Liver (tissue), 9 donors: Measurements from ENCODE around the gene VGLL4. TPM values are rescaled to one million over a fixed set of nuclear protein-coding genes. Genes with fewer than 3 reads are reported as not detected.

ENCODE experiments used
- DNase-seq: peaks from one replicate; pipeline ENCODE4 v3.0.0-alpha.2; 2017; ENCODE audit warnings: low spot score
- H3K27ac ChIP-seq, 2 donors: one replicate each; pipeline ENCODE4 v1.7.0; 2013; ENCODE audit warnings: inconsistent platforms in 2 of 2, low read length in 2 of 2, control low read depth in 1 of 2, low read depth in 1 of 2, mild to moderate bottlenecking in 1 of 2
- H3K27me3 ChIP-seq, 4 donors: one replicate each; pipeline versions ENCODE4 v1.6.1 to v1.7.0; 2013; ENCODE audit warnings: low read length in 3 of 4, inconsistent platforms in 1 of 4, mild to moderate bottlenecking in 1 of 4, moderate library complexity in 1 of 4; ENCODE audit not compliant: control insufficient read depth in 4 of 4, insufficient read depth in 4 of 4
- H3K36me3 ChIP-seq, 4 donors: one replicate each; pipeline versions ENCODE4 v1.6.1 to v1.7.0; 2013; ENCODE audit warnings: low read length in 3 of 4, mild to moderate bottlenecking in 3 of 4, low read depth in 1 of 4, moderate library complexity in 1 of 4; ENCODE audit not compliant: control insufficient read depth in 4 of 4, insufficient read depth in 3 of 4
- H3K4me1 ChIP-seq, 4 donors: one replicate each; pipeline versions ENCODE4 v1.6.1 to v1.7.0; 2013; ENCODE audit warnings: low read length in 3 of 4, mild to moderate bottlenecking in 3 of 4, moderate library complexity in 1 of 4; ENCODE audit not compliant: control insufficient read depth in 4 of 4, insufficient read depth in 4 of 4
- H3K4me3 ChIP-seq, 3 donors: one replicate each; pipeline versions ENCODE4 v1.6.1 to v1.7.0; 2013; ENCODE audit warnings: low read length in 3 of 3, control low read depth in 1 of 3, low read depth in 1 of 3, mild to moderate bottlenecking in 1 of 3
- H3K9ac ChIP-seq, 2 donors: one replicate each; pipeline ENCODE4 v1.7.0; 2013; ENCODE audit warnings: low read length in 2 of 2, mild to moderate bottlenecking in 2 of 2, moderate library complexity in 2 of 2, control low read depth in 1 of 2, low read depth in 1 of 2
- H3K9me3 ChIP-seq, 4 donors: one replicate each; pipeline versions ENCODE4 v1.6.1 to v1.7.0; 2013; ENCODE audit warnings: low read length in 3 of 4; ENCODE audit not compliant: control insufficient read depth in 4 of 4
- CTCF ChIP-seq: fragments of 150-350 bp; IDR thresholded peaks from 2 replicates; pipeline ENCODE4 v1.5.1; 2017; ENCODE audit warnings: improper control_type of control experiment, low read depth, low read length; ENCODE audit not compliant: missing input control
- EGR1 ChIP-seq, 2 donors: IDR thresholded peaks; 2 replicates each; pipeline ENCODE4 v1.6.1; 2016 to 2018; ENCODE audit warnings: antibody characterized with exemption in 2 of 2, low read depth in 2 of 2
- FOXA1 ChIP-seq: IDR thresholded peaks from 2 replicates; pipeline ENCODE4 v1.6.1; 2016; ENCODE audit warnings: antibody characterized with exemption
- FOXA2 ChIP-seq: IDR thresholded peaks from 2 replicates; pipeline ENCODE4 v1.6.1; 2016; ENCODE audit warnings: antibody characterized with exemption
- JUND ChIP-seq, 2 donors: IDR thresholded peaks; 2 replicates each; pipeline ENCODE4 v1.6.1; 2016; ENCODE audit warnings: antibody characterized with exemption in 2 of 2
- MAX ChIP-seq: IDR thresholded peaks from 2 replicates; pipeline ENCODE4 v1.6.1; 2016; ENCODE audit warnings: antibody characterized with exemption
- NR2F2 ChIP-seq: IDR thresholded peaks from 2 replicates; pipeline ENCODE4 v1.6.1; 2016; ENCODE audit warnings: antibody characterized with exemption
- RAD21 ChIP-seq, 2 donors: IDR thresholded peaks; 2 replicates each; pipeline ENCODE4 v1.6.1; 2016; ENCODE audit warnings: antibody characterized with exemption in 2 of 2, mild to moderate bottlenecking in 2 of 2
- RXRA ChIP-seq, 2 donors: IDR thresholded peaks; 2 replicates each; pipeline ENCODE4 v1.6.1; 2017 to 2018; ENCODE audit warnings: antibody characterized with exemption in 2 of 2, mild to moderate bottlenecking in 1 of 2
- SP1 ChIP-seq: IDR thresholded peaks from 2 replicates; pipeline ENCODE4 v1.6.1; 2018; ENCODE audit warnings: antibody characterized with exemption, mild to moderate bottlenecking
- WGBS: extraction: QIAGEN DNeasy Blood & Tissue Kit; methylation state at CpG from one replicate; pipeline ENCODE4 v1.1.7; 2013; 5-methylcytosine and 5-hydroxymethylcytosine counted together
- polyA plus RNA-seq, 2 donors: library from polyadenylated mRNA; stranded (reverse) in 1 of 2; unstranded in 1 of 2; fragments of 200-250 nt in 1 of 2; fragments of >200 nt in 1 of 2; fragmentation: Nextera tagmentation in 1 of 2; extraction: Ambion mirVana in 1 of 2; gene quantifications; one replicate each; pipeline versions ENCODE4 v1.2.1 to v1.2.3, GENCODE V29; 2013 to 2015
- total RNA-seq, 2 donors: library from RNA; depleted of rRNA; stranded (reverse); fragments of >200 nt; gene quantifications; one replicate each; pipeline ENCODE4 v1.2.3, GENCODE V29; 2014
- TF ChIP-seq, protein P1 (sequence below): IDR thresholded peaks from 2 replicates; pipeline ENCODE4 v1.6.1; 2016; ENCODE audit warnings: antibody characterized with exemption
- TF ChIP-seq, protein P2 (sequence below): IDR thresholded peaks from 2 replicates; pipeline ENCODE4 v1.6.1; 2016; ENCODE audit warnings: antibody characterized with exemption
- donor health status: healthy.
- donor health status: healthy.
- donor health status: healthy.
- donor health status: healthy.
- donor health status: healthy.

VGLL4 gene
- total and polyA plus RNA-seq, 4 donors: 7.2 to 27.9 (median 13.0) TPM

- TF ChIP-seq NR2F2 (peak; percentile 27), SP1 (peak; percentile 25), JUND (IDR thresholded peaks at IDR 0.05) (no peak), RAD21 (IDR thresholded peaks at IDR 0.05) (peak; percentile 24 to 46), MAX (peak; percentile 37)
- peak overlapping the region in 1 of 2 donors; percentile 16 for H3K27ac ChIP-seq
- 48% methylated on average over 9 of the region's 9 CpGs for WGBS
- no peaks in the 10 kb centered on the region for H3K9me3 ChIP-seq
- no peaks in the 10 kb centered on the region for H3K36me3 ChIP-seq
- peaks cover 0 to 8% (median 4%) of the 10 kb centered on the region in 4 donors for H3K4me1 ChIP-seq
- H3K9ac ChIP-seq: no peak overlapping the region
- no peak overlapping the region for H3K4me3 ChIP-seq
- H3K27me3 ChIP-seq: no peaks in the 10 kb centered on the region
- peak; percentile 43 for DNase-seq
Observed at GRCh38 chr3:11509173-11510000, 134.3 kb downstream of the VGLL4 start.

GRCh38 chr3:11508346-11509172, 135.2 kb downstream of the VGLL4 start:
- DNase-seq: no peak
- H3K9ac ChIP-seq: no peak overlapping the region

DNA sequence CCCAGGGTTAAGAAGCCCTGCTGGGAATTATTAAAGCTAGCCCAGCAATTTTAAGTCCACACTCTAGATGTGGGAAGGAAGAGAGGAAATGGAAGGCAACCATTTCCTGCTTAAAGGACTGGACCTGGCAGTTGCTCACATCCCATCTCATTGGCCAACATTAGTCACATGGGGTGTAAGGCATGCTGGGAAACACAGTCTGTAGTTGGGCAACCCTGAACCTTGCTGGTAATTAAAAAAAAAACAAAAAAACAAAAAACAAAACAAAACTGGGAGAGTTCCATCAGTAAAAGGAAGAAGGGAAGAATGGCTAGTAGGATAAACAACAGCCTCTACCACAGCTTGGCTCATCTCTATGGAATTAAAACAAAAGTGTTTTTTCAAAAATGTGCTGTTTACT, 136.0 kb downstream of the VGLL4 start:
- Histone ChIP-seq H3K9me3 (no peaks in the 10 kb centered on the region), H3K4me3 (no peak overlapping the region), H3K9ac (no peak overlapping the region), H3K36me3 (no peaks in the 10 kb centered on the region), H3K27ac (no peak overlapping the region), H3K4me1 (peaks cover 0 to 8% (median 4%) of the 10 kb centered on the region in 4 donors), H3K27me3 (no peaks in the 10 kb centered on the region)
- TF ChIP-seq EGR1 (IDR thresholded peaks at IDR 0.05; ENCODE audit: low read depth in 2 of 2) (no peak), MAX (no peak), RAD21 (IDR thresholded peaks at IDR 0.05) (no peak), RXRA (IDR thresholded peaks at IDR 0.05) (no peak), FOXA2 (no peak), NR2F2 (no peak), SP1 (no peak), CTCF (no peak), FOXA1 (no peak), JUND (IDR thresholded peaks at IDR 0.05) (no peak)
- TF ChIP-seq, protein P1, sequence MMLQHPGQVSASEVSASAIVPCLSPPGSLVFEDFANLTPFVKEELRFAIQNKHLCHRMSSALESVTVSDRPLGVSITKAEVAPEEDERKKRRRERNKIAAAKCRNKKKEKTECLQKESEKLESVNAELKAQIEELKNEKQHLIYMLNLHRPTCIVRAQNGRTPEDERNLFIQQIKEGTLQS: no peak
- TF ChIP-seq, protein P2, sequence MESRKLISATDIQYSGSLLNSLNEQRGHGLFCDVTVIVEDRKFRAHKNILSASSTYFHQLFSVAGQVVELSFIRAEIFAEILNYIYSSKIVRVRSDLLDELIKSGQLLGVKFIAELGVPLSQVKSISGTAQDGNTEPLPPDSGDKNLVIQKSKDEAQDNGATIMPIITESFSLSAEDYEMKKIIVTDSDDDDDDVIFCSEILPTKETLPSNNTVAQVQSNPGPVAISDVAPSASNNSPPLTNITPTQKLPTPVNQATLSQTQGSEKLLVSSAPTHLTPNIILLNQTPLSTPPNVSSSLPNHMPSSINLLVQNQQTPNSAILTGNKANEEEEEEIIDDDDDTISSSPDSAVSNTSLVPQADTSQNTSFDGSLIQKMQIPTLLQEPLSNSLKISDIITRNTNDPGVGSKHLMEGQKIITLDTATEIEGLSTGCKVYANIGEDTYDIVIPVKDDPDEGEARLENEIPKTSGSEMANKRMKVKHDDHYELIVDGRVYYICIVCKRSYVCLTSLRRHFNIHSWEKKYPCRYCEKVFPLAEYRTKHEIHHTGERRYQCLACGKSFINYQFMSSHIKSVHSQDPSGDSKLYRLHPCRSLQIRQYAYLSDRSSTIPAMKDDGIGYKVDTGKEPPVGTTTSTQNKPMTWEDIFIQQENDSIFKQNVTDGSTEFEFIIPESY: no peak
- no peak for DNase-seq

More at GRCh38 chr3:11508346-11509172, 135.2 kb downstream of the VGLL4 start:
- no peaks in the 10 kb centered on the region for H3K36me3 ChIP-seq
- no peaks in the 10 kb centered on the region for H3K9me3 ChIP-seq
- H3K4me1 ChIP-seq: peaks cover 0 to 8% (median 4%) of the 10 kb centered on the region in 4 donors
- no peaks in the 10 kb centered on the region for H3K27me3 ChIP-seq
- H3K27ac ChIP-seq: no peak overlapping the region
- H3K4me3 ChIP-seq: no peak overlapping the region
- 68% methylated on average over 5 of the region's 5 CpGs for WGBS
- TF ChIP-seq FOXA1: no peak
